Fibroblast of skin of right biceps (primary cell): Measurements from ENCODE around the gene MLLT10.

Source experiments
- DNase-seq: peaks from one replicate; pipeline ENCODE4 v3.0.0-alpha.2; 2013

Gene MLLT10

GRCh38 chr10:21747809-21748208, 213.8 kb downstream of the MLLT10 start:
- no peak for DNase-seq

- DNase-seq, result no peak
These were observed 215.8 kb downstream of the MLLT10 start for GRCh38 chr10:21749788-21750187.

- DNase-seq, result no peak
These were observed 216.4 kb downstream of the MLLT10 start for GRCh38 chr10:21750424-21750823.

GRCh38 chr10:21751341-21752310, 217.6 kb downstream of the MLLT10 start:
- DNase-seq, result no peak

- no peak for DNase-seq
These were observed 219.7 kb downstream of the MLLT10 start for GRCh38 chr10:21753497-21754270.

- DNase-seq, result peak; percentile 24
These were observed 220.5 kb downstream of the MLLT10 start for GRCh38 chr10:21754410-21755011.

GRCh38 chr10:21756707-21757106, 222.7 kb downstream of the MLLT10 start:
- DNase-seq, result no peak

- DNase-seq, result no peak
These were observed 223.3 kb downstream of the MLLT10 start for GRCh38 chr10:21757185-21757901.

- DNase-seq, result no peak
These were observed 224.2 kb downstream of the MLLT10 start for GRCh38 chr10:21758239-21758638.

- DNase-seq, result no peak
These were observed 224.7 kb downstream of the MLLT10 start for GRCh38 chr10:21758696-21759095.

GRCh38 chr10:21759232-21759631, 225.2 kb downstream of the MLLT10 start:
- DNase-seq, result no peak

GRCh38 chr10:21760332-21760731, 226.3 kb downstream of the MLLT10 start:
- DNase-seq, result no peak

- no peak for DNase-seq
These were observed 230.6 kb downstream of the MLLT10 start for GRCh38 chr10:21764466-21765189.

GRCh38 chr10:21769041-21769440, 235.0 kb downstream of the MLLT10 start:
- DNase-seq, result no peak

GRCh38 chr10:21771219-21771618, 237.2 kb downstream of the MLLT10 start:
- DNase-seq, result no peak

GRCh38 chr10:21776883-21777282, 242.9 kb downstream of the MLLT10 start:
- no peak for DNase-seq

- no peak for DNase-seq
These were observed 257.2 kb downstream of the MLLT10 start for GRCh38 chr10:21791276-21791675.
